K562 (cell line): ENCODE data around the gene MRGPRF. TPM values are rescaled to one million over a fixed set of nuclear protein-coding genes. Genes with fewer than 3 reads are reported as not detected.

ENCODE experiments used
- ATAC-seq: fragments of 200-7000 bp; cut with Tn5 transposase; 3 replicates; pipeline ENCODE4 v1.9.1; 2020; ENCODE audit warnings: moderate library complexity
- BruUV-seq: library from RNA; stranded (reverse); fragments of 400-500 nt; replicated peaks from 2 replicates; lab custom pipeline; 2021; lab: Mats Ljungman, UMichigan
- CTCF ChIA-PET: fragments of 300-600 bp; formaldehyde crosslinking; extraction: SDS; loops from one replicate; lab custom pipeline; 2021; ENCODE audit warnings: low intra/inter-chr PET ratio; lab: Yijun Ruan, JAX
- POLR2A ChIA-PET: fragments of 300-600, 350-650 bp; sonication (Branson Sonifier 250); formaldehyde crosslinking; extraction: SDS; loops from one replicate; lab custom pipeline; 2021; ENCODE audit warnings: antibody characterized with exemption, inconsistent platforms; lab: Yijun Ruan, JAX
- DNase-seq, 4 experiments: peaks; one replicate each; pipeline versions ENCODE4 v3.0.0 to v3.0.0-alpha.2; 2011 to 2018; ENCODE audit warnings: low spot score in 3 of 4, mixed read lengths in 3 of 4; ENCODE audit errors: extremely low read depth in 1 of 4
- FAIRE-seq: peaks from 2 replicates; lab custom pipeline; 2011; peaks lifted over from hg19 to GRCh38; lab: Jason Lieb, UNC
- H2AFZ ChIP-seq: 2 replicates; pipeline ENCODE4 v1.6.0; 2011; ENCODE audit warnings: low read depth, low read length, control low read depth, inconsistent platforms
- H3K27ac ChIP-seq: fragments of 200-600 bp; 3 replicates; pipeline ENCODE4 v1.8.0; 2011; ENCODE audit warnings: low read depth, mild to moderate bottlenecking, control low read depth, inconsistent platforms, low read length, moderate library complexity, mixed read lengths; ENCODE audit errors: extremely low read depth
- H3K27me3 ChIP-seq, 2 experiments: fragments of 300-600 bp in 1 of 2; 2 replicates in 1 of 2; 3 replicates in 1 of 2; pipeline versions ENCODE4 v1.6.0 to v1.8.0; 2011; ENCODE audit warnings: inconsistent platforms in 2 of 2, low read length in 2 of 2, mild to moderate bottlenecking in 1 of 2, mixed read lengths in 1 of 2, moderate library complexity in 1 of 2; ENCODE audit not compliant: control insufficient read depth in 2 of 2, insufficient read depth in 2 of 2
- H3K36me3 ChIP-seq: fragments of 300-600 bp; 3 replicates; pipeline ENCODE4 v1.8.0; 2011; ENCODE audit warnings: mild to moderate bottlenecking, low read length, inconsistent platforms; ENCODE audit not compliant: control insufficient read depth, insufficient read depth
- H3K4me1 ChIP-seq, 2 experiments: fragments of 200-600 bp in 1 of 2; replicated peaks in 1 of 2; 2 replicates in 1 of 2; 3 replicates in 1 of 2; pipeline versions ENCODE4 v1.5.1 to v1.8.0; 2011; ENCODE audit warnings: inconsistent platforms in 2 of 2, low read length in 2 of 2, mild to moderate bottlenecking in 1 of 2, mixed read lengths in 1 of 2, moderate library complexity in 1 of 2; ENCODE audit not compliant: control insufficient read depth in 2 of 2, insufficient read depth in 2 of 2
- H3K4me2 ChIP-seq: 2 replicates; pipeline ENCODE4 v1.6.1; 2011; ENCODE audit warnings: low read length, control low read depth, inconsistent platforms, mixed read lengths; ENCODE audit not compliant: insufficient read depth
- H3K4me3 ChIP-seq: fragments of 200-600 bp; sonication (generic), shearing (Covaris generic); 2 replicates; pipeline ENCODE4 v1.5.1; 2016; ENCODE audit warnings: control low read depth, inconsistent platforms
- H3K79me2 ChIP-seq: fragments of 200-600 bp; 3 replicates; pipeline ENCODE4 v1.8.0; 2011; ENCODE audit warnings: low read length, inconsistent platforms; ENCODE audit not compliant: control insufficient read depth, insufficient read depth
- H3K9ac ChIP-seq, 2 experiments: 2 replicates each; pipeline versions ENCODE4 v1.6.0 to v1.6.1; 2011; ENCODE audit warnings: low read depth in 2 of 2, low read length in 2 of 2, control low read depth in 1 of 2, inconsistent platforms in 1 of 2, mild to moderate bottlenecking in 1 of 2, mixed read lengths in 1 of 2; ENCODE audit not compliant: insufficient read depth in 1 of 2
- H3K9me1 ChIP-seq: one replicate; pipeline ENCODE4 v1.6.0; 2011; ENCODE audit warnings: inconsistent platforms, mild to moderate bottlenecking, low read length, moderate library complexity; ENCODE audit not compliant: control insufficient read depth, insufficient read depth
- H3K9me3 ChIP-seq: replicated peaks from 2 replicates; pipeline ENCODE4 v1.5.1; 2011; ENCODE audit warnings: low read depth, low read length, inconsistent platforms; ENCODE audit not compliant: control insufficient read depth, insufficient read depth
- H4K20me1 ChIP-seq: replicated peaks from 2 replicates; pipeline ENCODE4 v1.6.1; 2011; ENCODE audit warnings: low read length, inconsistent platforms, mixed read lengths; ENCODE audit not compliant: control insufficient read depth, insufficient read depth
- CBX1 ChIP-seq: sonication (generic); IDR thresholded peaks from 2 replicates; pipeline ENCODE4 v1.6.1; 2016; ENCODE audit warnings: antibody characterized with exemption, low read depth, mild to moderate bottlenecking
- RUNX1 ChIP-seq: sonication (generic); IDR thresholded peaks from 2 replicates; pipeline ENCODE4 v1.6.1; 2016; ENCODE audit warnings: antibody characterized with exemption, low read depth
- SIN3A ChIP-seq, 2 experiments: fragments of 150-350 bp in 1 of 2; IDR thresholded peaks; 2 replicates each; pipeline ENCODE4 v1.6.1; 2011 to 2016; ENCODE audit warnings: borderline replicate concordance in 2 of 2, low read depth in 2 of 2, low read length in 2 of 2, mild to moderate bottlenecking in 2 of 2, moderate library complexity in 2 of 2; ENCODE audit not compliant: control insufficient read depth in 1 of 2
- TRIM28 ChIP-seq: fragments of 450-650 bp; IDR thresholded peaks from 2 replicates; pipeline ENCODE4 v1.6.1; 2017
- ZFP36 ChIP-seq: fragments of 150-350 bp; IDR thresholded peaks from 2 replicates; pipeline ENCODE4 v1.6.1; 2018; ENCODE audit warnings: low read length, low read depth; ENCODE audit not compliant: partially characterized antibody
- WGBS: fragments of 100-300 bp; shearing (Covaris generic); methylation state at CpG from one replicate; pipeline ENCODE4 v1.1.6; 2016; ENCODE audit warnings: low coverage, mixed read lengths; ENCODE audit not compliant: insufficient coverage; ENCODE audit errors: missing lambda C conversion rate; 5-methylcytosine and 5-hydroxymethylcytosine counted together
- in situ Hi-C: fragments of 300-500 bp; cut with MboI; formaldehyde crosslinking; loops from 4 replicates; pipeline ENCODE4 v1.15.0; 2018; ENCODE audit warnings: inconsistent platforms, mixed read lengths
- intact Hi-C: fragments of 100-400 bp; cut with micrococcal nuclease; formaldehyde crosslinking; loops from 2 replicates; pipeline ENCODE4 v1.14.2; 2022
- polyA plus RNA-seq, 8 experiments: library from polyadenylated mRNA; depleted of rRNA in 4 of 8; stranded (reverse) in 5 of 8; unstranded in 3 of 8; fragments of >200 nt; fragmentation: Nextera tagmentation in 2 of 8; fragmentation: Illumina TruSeq in 1 of 8; extraction: Ambion mirVana in 2 of 8; extraction: Trizol in 1 of 8; gene quantifications; 2 replicates each; pipeline versions ENCODE4 v1.2.1 to v1.2.3, GENCODE V29; 2011 to 2014; ENCODE audit warnings: inconsistent platforms in 1 of 8, missing spikeins in 1 of 8
- total RNA-seq, 7 experiments: library from RNA; depleted of rRNA in 6 of 7; stranded (reverse); fragments of >200 nt in 6 of 7; fragmentation: Illumina TruSeq in 2 of 7; extraction: Trizol in 2 of 7; gene quantifications; 2 replicates each; pipeline versions ENCODE4 v1.2.1 to v1.2.3, GENCODE V29; 2011 to 2021; ENCODE audit warnings: low replicate concordance in 1 of 7

MRGPRF gene
- total and polyA plus RNA-seq, 9 of the 15 experiments (the other 6 are each of a cell fraction or from before 2014, with no cell fraction given) = not detected

DNA sequence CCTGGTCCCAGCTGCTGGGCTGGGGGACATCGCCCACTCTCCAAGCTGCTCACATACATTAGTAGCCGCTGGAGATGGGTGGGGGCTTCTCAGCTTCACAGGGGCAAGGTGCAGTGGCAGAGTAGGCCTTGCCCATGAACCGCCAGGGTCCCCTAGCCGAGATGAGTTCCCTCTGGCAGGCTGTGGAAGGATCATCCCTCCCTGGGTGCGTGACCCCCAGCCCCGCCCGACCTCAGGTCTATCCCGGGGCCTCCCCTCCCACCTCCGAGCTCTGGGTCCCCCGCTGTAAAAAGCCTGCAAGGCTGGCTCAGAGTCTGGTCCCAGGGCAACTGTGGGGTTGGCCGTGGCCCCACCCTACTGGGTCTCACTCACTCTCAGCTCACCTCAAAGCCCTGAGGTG lies 20.4 kb upstream of the MRGPRF start:
- no peak; the same call in 2 of the 3 replicates for ATAC-seq
- WGBS = 3% methylated on average over 5 of the region's 11 CpGs
- Histone ChIP-seq H3K4me2 (no peak overlapping the region), H3K9me3 (no peaks in the 10 kb centered on the region), H3K9me1 (no peaks in the 10 kb centered on the region), H2AFZ (no peak overlapping the region), H3K36me3 (no peaks in the 10 kb centered on the region), H3K27ac (no peak overlapping the region), H4K20me1 (0 out of 2 replicates have a peak, but pooled peaks cover 8% of the 10 kb centered on the region), H3K9ac (no peak overlapping the region), H3K4me3 (no peak overlapping the region), H3K79me2 (no peaks in the 10 kb centered on the region), H3K4me1 (peaks cover 0 to 4% of the 10 kb centered on the region in 2 experiments; a peak in 1 of 5 replicates), H3K27me3 (peaks cover 30 to 68% of the 10 kb centered on the region in 2 experiments)
- DNase-seq = no peak
- CTCF ChIA-PET = no interaction called here
- TF ChIP-seq RUNX1 = no peak
- TF ChIP-seq SIN3A (IDR thresholded peaks at IDR 0.05; ENCODE audit: borderline replicate concordance in 2 of 2, control insufficient read depth in 1 of 2, low read depth in 2 of 2, low read length in 2 of 2) = no peak
- no peak for TF ChIP-seq TRIM28
- in situ Hi-C loops = no loop called here
- FAIRE-seq = no peak
- BruUV-seq = no TSS peak
- POLR2A ChIA-PET = interaction anchor here (0.6 kb wide), 1 partner anchor 41 kb away, joined by 3 read pairs; no protein-coding TSS in a partner anchor
- intact Hi-C loops = no loop called here

DNA sequence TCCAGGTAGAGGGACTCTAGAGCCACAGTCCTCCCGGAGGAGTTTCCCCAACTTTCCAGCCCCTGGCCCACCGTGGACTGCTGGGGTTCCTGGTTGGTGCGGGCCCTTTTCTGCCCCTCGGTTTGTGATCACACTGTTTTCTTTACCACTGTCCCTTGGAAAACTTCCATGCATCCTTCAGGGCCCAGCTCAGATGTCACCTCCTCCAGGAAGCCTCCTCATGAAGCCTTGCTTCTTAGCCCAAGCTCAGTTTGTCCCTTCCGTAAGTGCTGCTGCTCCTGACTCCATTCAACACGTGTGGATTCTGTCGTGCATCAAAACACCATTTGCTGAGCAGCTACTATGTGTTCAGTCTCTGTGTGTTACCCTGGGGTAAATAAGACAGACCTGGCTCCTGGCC lies 19.8 kb upstream of the MRGPRF start:
- Histone ChIP-seq H3K36me3 (no peaks in the 10 kb centered on the region), H3K27me3 (peaks cover 30 to 67% of the 10 kb centered on the region in 2 experiments), H3K4me2 (no peak overlapping the region), H3K4me3 (no peak overlapping the region), H3K9me3 (no peaks in the 10 kb centered on the region), H3K4me1 (peaks cover 0 to 4% of the 10 kb centered on the region in 2 experiments; a peak in 1 of 5 replicates), H3K79me2 (no peaks in the 10 kb centered on the region), H3K27ac (no peak overlapping the region), H2AFZ (no peak overlapping the region), H3K9me1 (no peaks in the 10 kb centered on the region), H4K20me1 (0 out of 2 replicates have a peak, but pooled peaks cover 8% of the 10 kb centered on the region), H3K9ac (no peak overlapping the region)
- no peak for DNase-seq
- WGBS = 2% methylated on average over 7 of the region's 7 CpGs
- no peak for FAIRE-seq
- TF ChIP-seq ZFP36 = peak; percentile 87
- no peak for TF ChIP-seq CBX1
- in situ Hi-C loops (no loop called here), intact Hi-C loops (no loop called here)
- ATAC-seq = no peak
- CTCF ChIA-PET = no interaction called here
- no TSS peak for BruUV-seq
- POLR2A ChIA-PET = interaction anchor here (1.4 kb wide), 1 partner anchor 22 kb away, joined by 3 read pairs; no protein-coding TSS in a partner anchor
